Stimulated activated CD8-positive, alpha-beta memory T cell treated with anti-CD3 and anti-CD28 coated beads, Interleukin-2, amount 100 ng/mL, for 1 hour (primary cell): ENCODE results near the gene HYCC1.
"Not testable (repeated sequence)": the region's sequence is repeated elsewhere in the genome, so short reads cannot be mapped to it uniquely, and the experiment has no call there.

Source experiments
- DNase-seq, 2 donors: peaks; one replicate each; pipeline ENCODE4 v3.0.0-alpha.2; 2020; ENCODE audit warnings: low read depth in 2 of 2

HYCC1 gene

GRCh38 chr7:22985436-22985835 lies 28.5 kb downstream of the HYCC1 start:
- no peak for DNase-seq

DNA sequence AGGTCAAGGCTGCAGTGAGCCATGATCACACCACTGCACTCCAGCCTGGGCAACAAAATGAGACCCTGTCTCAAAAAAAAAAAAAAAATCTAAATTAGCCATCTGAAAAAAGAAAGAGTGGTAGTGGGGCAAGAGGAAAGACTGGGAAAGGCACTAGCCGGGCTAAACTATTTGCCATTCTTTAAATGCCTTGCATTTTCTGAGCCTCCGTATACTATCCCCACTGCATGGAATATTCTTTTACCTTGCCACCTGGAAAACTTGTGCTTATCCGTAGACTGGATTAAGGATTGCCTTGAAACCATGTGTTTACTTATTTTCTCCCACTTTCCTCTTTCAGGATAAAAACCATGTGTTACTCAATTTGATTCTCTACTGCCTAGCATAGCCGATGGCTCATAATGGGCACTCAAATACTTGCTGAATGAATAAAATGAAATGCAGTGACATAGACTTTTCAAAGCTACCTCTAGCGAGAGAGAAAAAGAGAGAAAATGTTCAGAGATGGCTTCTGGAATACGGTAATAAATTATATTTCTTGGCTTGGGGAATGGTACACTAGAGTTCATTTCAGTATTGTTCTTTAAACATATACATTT lies 30.6 kb downstream of the HYCC1 start:
- no peak for DNase-seq

DNA sequence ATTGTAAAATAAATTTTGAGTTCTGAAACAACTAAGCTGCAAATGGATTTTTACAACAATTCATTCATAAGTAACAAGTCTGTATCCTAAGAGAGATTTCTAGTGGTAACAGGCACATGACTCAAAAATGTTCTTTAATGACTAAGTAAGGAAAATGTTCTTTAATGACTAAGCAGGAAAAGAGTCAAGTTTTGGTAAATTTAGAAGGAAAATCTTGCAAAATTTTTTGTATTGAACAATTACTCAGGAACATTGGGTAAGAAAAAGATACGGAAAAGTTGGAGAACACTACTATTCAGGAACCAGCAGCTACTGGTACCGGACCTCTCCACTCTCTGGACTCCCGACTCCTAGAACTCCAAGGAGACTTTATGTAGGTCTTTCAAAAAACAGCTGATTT lies 33.5 kb downstream of the HYCC1 start:
- no peak for DNase-seq

- no peak for DNase-seq
These were observed 34.1 kb downstream of the HYCC1 start for GRCh38 chr7:22979861-22980260.

- no peak for DNase-seq
These were observed 34.7 kb downstream of the HYCC1 start for GRCh38 chr7:22979251-22979650.

DNA sequence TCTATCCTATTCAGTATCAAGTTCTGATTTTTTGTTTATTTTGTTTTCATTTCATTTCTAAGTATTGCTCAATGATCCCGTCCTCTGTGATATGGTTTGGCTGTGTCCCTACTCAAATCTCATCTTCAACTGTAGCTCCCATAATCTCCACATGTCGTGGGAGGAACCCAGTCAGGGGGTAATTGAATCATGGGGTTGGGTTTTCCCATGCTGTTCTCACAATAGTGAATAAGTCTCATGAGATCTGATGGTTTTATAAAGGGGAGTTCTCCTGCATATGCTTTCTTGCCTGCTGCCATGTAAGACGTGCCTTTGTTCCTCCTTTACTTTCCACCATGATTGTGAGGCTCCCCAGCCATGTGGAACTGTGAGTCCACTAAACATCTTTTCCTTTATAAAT lies 39.3 kb downstream of the HYCC1 start:
- not testable (repeated sequence) for DNase-seq

- no peak for DNase-seq
These were observed 41.7 kb downstream of the HYCC1 start for GRCh38 chr7:22972207-22972606.

DNA sequence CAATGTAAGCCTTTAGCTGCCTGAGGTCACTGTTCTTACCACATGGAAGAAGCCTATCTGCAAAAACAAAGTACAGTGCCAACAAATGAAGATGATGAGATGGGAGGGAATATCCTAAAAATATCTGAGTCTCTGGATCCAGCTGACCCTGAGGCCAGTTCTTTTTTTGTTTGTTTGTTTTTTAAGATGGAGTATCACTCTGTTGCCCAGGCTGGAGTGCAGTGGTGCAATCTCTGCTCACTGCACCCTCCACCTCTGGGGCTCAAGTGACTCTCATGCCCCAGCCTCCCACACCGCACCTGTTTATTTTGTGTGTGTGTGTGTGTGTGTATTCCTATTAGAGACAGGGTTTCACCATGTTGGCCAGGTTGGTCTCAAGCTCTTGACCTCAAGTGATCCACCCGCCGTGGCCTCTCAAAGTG lies 44.9 kb downstream of the HYCC1 start:
- no peak for DNase-seq
